Ovary (tissue), 3 donors: ENCODE results near the gene FGFR3.

Source experiments
- CTCF ChIP-seq, 3 donors: fragments of 450-650 bp in 2 of 3; fragments of 200-600 bp in 1 of 3; IDR thresholded peaks; one replicate each; pipeline versions ENCODE4 v1.5.1 to v1.8.0; 2016 to 2022; ENCODE audit warnings: antibody characterized with exemption in 3 of 3, mild to moderate bottlenecking in 1 of 3
- EP300 ChIP-seq: sonication (generic); formaldehyde crosslinking; IDR thresholded peaks from one replicate; pipeline ENCODE4 v1.6.1; 2017; ENCODE audit warnings: antibody characterized with exemption
- POLR2A ChIP-seq: fragments of 450-650 bp; IDR thresholded peaks from one replicate; pipeline ENCODE4 v1.6.1; 2017; ENCODE audit warnings: antibody characterized with exemption, mild to moderate bottlenecking, moderate library complexity
- donor health status: DM: no; HTN: no; CAD: no.

DNA sequence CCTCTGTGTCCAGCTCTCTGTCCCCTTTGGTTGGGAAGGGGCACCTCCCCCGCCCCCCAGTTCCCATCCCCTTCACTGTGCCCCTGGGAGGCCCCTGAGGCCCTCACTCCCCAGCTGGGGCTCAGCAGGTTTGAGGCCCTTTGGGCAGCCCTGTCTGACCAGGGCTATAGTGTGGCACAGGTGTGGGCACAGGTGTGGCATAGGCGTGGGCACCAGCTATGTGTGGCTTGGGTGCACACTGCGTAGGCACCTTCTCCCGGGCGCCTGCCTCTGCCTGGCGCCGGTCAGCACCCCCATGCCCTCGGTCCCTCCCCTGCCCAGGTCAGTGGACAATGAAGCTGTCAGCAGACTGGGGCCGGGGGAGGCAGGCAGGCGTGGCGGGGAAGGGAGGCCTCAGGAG is 7.5 kb upstream of the FGFR3 start:
- TF ChIP-seq CTCF (IDR thresholded peaks at IDR 0.05), result no peak
- no peak for TF ChIP-seq EP300
- no peak for TF ChIP-seq POLR2A
